PC-3 (cell line): Measurements from ENCODE around the gene ZSCAN31. TPM values are rescaled to one million over a fixed set of nuclear protein-coding genes. Genes with fewer than 3 reads are reported as not detected.

Experiments used
- ATAC-seq: fragments of 200-7000 bp; cut with Tn5 transposase; 2 replicates; pipeline ENCODE4 v1.9.1; 2020; ENCODE audit warnings: mild to moderate bottlenecking, moderate library complexity
- BruUV-seq: library from RNA; stranded (reverse); fragments of 400-500 nt; replicated peaks from 2 replicates; lab custom pipeline; 2021; lab: Mats Ljungman, UMichigan
- CTCF ChIA-PET: fragments of 300-600 bp; sonication (Branson Sonifier 250); formaldehyde crosslinking; loops from one replicate; lab custom pipeline; 2022; ENCODE audit warnings: antibody characterized with exemption; lab: Charles Lee
- POLR2A ChIA-PET: fragments of 300-600 bp; sonication (Branson Sonifier 250); formaldehyde crosslinking; loops from one replicate; lab custom pipeline; 2022; ENCODE audit warnings: antibody characterized with exemption; ENCODE audit not compliant: unreplicated experiment; lab: Charles Lee
- DNase-seq: peaks from one replicate; pipeline ENCODE4 v3.0.0-alpha.2; 2015
- H2AFZ ChIP-seq: fragments of 300-600 bp; sonication (generic); 2 replicates; pipeline ENCODE4 v1.6.0; 2016; ENCODE audit warnings: antibody characterized with exemption, low read length
- H3F3A ChIP-seq: fragments of 300-600 bp; sonication (generic); one replicate; pipeline ENCODE4 v1.6.0; 2017; ENCODE audit warnings: antibody characterized with exemption, low read length, control low read depth, mild to moderate bottlenecking; ENCODE audit not compliant: unreplicated experiment
- H3K27ac ChIP-seq: fragments of 300-600 bp; sonication (generic); 2 replicates; pipeline ENCODE4 v1.5.1; 2016; ENCODE audit warnings: mild to moderate bottlenecking, low read length
- H3K27me3 ChIP-seq: fragments of 300-600 bp; sonication (generic); 2 replicates; pipeline ENCODE4 v1.6.1; 2016; ENCODE audit warnings: low read length, mixed read lengths
- H3K36me3 ChIP-seq: fragments of 300-600 bp; sonication (generic); 2 replicates; pipeline ENCODE4 v1.6.1; 2016; ENCODE audit warnings: low read depth, mixed run types, low read length, mixed read lengths
- H3K4me1 ChIP-seq: fragments of 300-600 bp; sonication (generic); 2 replicates; pipeline ENCODE4 v1.5.1; 2016; ENCODE audit warnings: low read length; ENCODE audit not compliant: insufficient read depth
- H3K4me2 ChIP-seq: fragments of 300-600 bp; sonication (generic); 2 replicates; pipeline ENCODE4 v1.6.0; 2016; ENCODE audit warnings: low read length
- H3K4me3 ChIP-seq: fragments of 300-600 bp; sonication (generic); 2 replicates; pipeline ENCODE4 v1.5.1; 2016; ENCODE audit warnings: mild to moderate bottlenecking, low read length, mixed read lengths
- H3K79me2 ChIP-seq: fragments of 300-600 bp; sonication (generic); 2 replicates; pipeline ENCODE4 v1.6.1; 2017; ENCODE audit warnings: low read length, mixed read lengths
- H3K9ac ChIP-seq: fragments of 300-600 bp; sonication (generic); 2 replicates; pipeline ENCODE4 v1.6.0; 2016; ENCODE audit warnings: mild to moderate bottlenecking, low read length
- H3K9me2 ChIP-seq: fragments of 300-600 bp; sonication (generic); replicated peaks from 2 replicates; pipeline ENCODE4 v1.6.1; 2016; ENCODE audit warnings: mixed run types, low read length, mixed read lengths
- H3K9me3 ChIP-seq: fragments of 300-600 bp; sonication (generic); 2 replicates; pipeline ENCODE4 v1.6.1; 2016; ENCODE audit warnings: low read length, mixed read lengths
- H4K20me1 ChIP-seq: fragments of 300-600 bp; sonication (generic); 2 replicates; pipeline ENCODE4 v1.6.1; 2016; ENCODE audit warnings: low read length, mixed read lengths
- EZH2 ChIP-seq: fragments of 300-600 bp; sonication (generic); IDR thresholded peaks from one replicate; pipeline ENCODE4 v1.6.1; 2017; ENCODE audit warnings: antibody characterized with exemption, mild to moderate bottlenecking, low read length; ENCODE audit not compliant: unreplicated experiment
- EZH2phosphoT487 ChIP-seq: fragments of 300-600 bp; sonication (generic); IDR thresholded peaks from 2 replicates; pipeline ENCODE4 v1.6.1; 2018; ENCODE audit warnings: mild to moderate bottlenecking, antibody characterized with exemption, low read length, borderline replicate concordance
- intact Hi-C: fragments of 100-400 bp; cut with micrococcal nuclease; formaldehyde crosslinking; loops from 2 replicates; pipeline ENCODE4 v1.9.0; 2023
- total RNA-seq: library from RNA; depleted of rRNA; stranded (reverse); fragments of >200 nt; gene quantifications from 2 replicates; pipeline ENCODE4 v1.2.3, GENCODE V29; 2014
- TF ChIP-seq, protein P1 (sequence below): fragments of 300-600 bp; sonication (generic); conservative IDR thresholded peaks from 2 replicates; pipeline ENCODE4 v1.5.1; 2017; ENCODE audit warnings: antibody characterized with exemption, low read depth, mild to moderate bottlenecking, low read length

The ZSCAN31 gene
- total RNA-seq, 1 experiment from 2014 or later: 16.9 TPM

DNA sequence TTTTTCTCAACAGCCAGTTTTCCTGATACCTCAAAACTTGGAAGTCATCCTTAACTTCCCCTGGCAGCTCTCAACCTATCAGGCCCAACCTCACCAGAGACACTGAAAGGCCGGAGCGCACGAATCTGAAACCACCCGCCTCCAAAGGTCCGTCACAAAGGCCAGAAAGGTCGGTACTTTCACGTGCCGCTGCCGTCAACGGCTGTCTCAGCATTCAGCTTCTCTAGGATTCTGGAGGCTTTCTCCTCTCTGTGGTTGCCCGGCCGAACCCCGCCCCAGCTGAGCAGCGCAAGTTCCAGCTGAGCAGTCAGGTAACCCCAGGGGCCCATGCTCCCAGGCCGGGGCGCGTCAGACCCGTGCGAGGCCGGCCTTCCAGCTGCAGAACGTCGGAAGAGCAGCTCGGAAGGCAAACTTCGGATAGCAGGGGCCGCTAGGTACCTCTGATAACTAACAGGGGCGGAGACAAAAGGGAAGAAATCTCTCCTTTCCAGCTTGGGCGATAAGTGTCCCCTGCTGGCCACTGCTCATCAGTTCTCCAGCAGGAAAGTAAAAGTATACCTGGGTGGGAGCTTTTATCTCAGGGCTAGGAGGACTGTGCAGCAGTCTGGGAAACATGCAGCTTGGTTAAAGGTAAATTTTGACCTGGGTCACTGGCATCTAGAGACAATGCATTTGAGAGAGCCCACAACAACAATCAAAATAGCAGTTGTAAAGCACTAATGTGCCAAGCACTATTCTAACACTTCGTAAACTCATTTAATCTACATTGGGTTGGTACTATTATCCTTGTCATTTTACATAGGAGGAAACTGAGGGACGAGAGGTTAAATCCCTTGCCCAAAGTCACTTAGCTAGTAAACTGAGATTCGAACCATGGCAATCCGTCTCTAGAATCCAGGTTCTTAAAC, 47.5 kb upstream of the ZSCAN31 start:
- Histone ChIP-seq H3K4me2 (peak overlapping the region; percentile 85), H3K9me2 (no peaks in the 10 kb centered on the region), H2AFZ (peak overlapping the region; percentile 91), H3K27ac (peak overlapping the region; percentile 38), H3K4me3 (peak overlapping the region; percentile 78), H3F3A (no peaks in the 10 kb centered on the region), H3K79me2 (no peaks in the 10 kb centered on the region), H3K36me3 (peaks cover 5% of the 10 kb centered on the region; the same call in 1 of the 2 replicates), H3K27me3 (no peaks in the 10 kb centered on the region), H4K20me1 (no peaks in the 10 kb centered on the region), H3K9me3 (no peaks in the 10 kb centered on the region), H3K4me1 (peaks cover 12% of the 10 kb centered on the region), H3K9ac (peak overlapping the region; percentile 58)
- intact Hi-C loops: loop anchor here (1.0 to 5.0 kb wide), 3 partner anchors 48 to 259 kb away; partner anchors contain the start of gene ZSCAN16
- peak; percentile 89 for DNase-seq
- CTCF ChIA-PET: interaction anchor here (0.7 to 1.4 kb wide), 6 partner anchors 27 to 279 kb away, joined by 3 to 13 read pairs (median 4); partner anchors contain the start of gene ZSCAN26
- POLR2A ChIA-PET: interaction anchor here (0.6 kb wide), 1 partner anchor 34 kb away, joined by 3 read pairs; no protein-coding TSS in a partner anchor
- TF ChIP-seq, protein P1, sequence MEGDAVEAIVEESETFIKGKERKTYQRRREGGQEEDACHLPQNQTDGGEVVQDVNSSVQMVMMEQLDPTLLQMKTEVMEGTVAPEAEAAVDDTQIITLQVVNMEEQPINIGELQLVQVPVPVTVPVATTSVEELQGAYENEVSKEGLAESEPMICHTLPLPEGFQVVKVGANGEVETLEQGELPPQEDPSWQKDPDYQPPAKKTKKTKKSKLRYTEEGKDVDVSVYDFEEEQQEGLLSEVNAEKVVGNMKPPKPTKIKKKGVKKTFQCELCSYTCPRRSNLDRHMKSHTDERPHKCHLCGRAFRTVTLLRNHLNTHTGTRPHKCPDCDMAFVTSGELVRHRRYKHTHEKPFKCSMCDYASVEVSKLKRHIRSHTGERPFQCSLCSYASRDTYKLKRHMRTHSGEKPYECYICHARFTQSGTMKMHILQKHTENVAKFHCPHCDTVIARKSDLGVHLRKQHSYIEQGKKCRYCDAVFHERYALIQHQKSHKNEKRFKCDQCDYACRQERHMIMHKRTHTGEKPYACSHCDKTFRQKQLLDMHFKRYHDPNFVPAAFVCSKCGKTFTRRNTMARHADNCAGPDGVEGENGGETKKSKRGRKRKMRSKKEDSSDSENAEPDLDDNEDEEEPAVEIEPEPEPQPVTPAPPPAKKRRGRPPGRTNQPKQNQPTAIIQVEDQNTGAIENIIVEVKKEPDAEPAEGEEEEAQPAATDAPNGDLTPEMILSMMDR: peak; percentile 80
- no peak for TF ChIP-seq EZH2
- peak; percentile 93 for ATAC-seq
- BruUV-seq: no TSS peak

DNA sequence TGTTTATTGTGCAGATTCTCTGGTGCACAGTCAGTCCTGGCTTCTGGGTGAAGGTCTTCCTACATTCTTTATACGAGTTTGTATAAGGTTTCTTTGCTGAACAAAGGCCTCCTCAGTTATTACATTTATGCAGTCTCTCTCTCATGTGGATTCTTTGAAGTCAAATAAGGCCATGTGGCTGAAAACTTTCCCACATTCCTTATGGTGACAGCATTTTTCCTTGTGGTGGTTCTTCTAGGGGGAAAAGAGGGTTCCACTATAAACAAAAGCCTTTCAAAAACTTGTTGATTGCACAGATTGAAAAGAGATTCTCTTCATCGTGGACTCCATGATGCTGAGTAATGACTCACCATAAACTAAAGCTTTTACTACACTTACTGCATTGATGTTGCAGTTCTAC, 44.4 kb upstream of the ZSCAN31 start:
- TF ChIP-seq, protein P1: no peak
- TF ChIP-seq EZH2: no peak
- Histone ChIP-seq H3K27me3 (no peaks in the 10 kb centered on the region), H3K27ac (no peak overlapping the region), H3K36me3 (peaks cover 5% of the 10 kb centered on the region; the same call in 1 of the 2 replicates), H3F3A (no peaks in the 10 kb centered on the region), H3K9ac (no peak overlapping the region), H3K79me2 (no peaks in the 10 kb centered on the region), H3K4me3 (no peak overlapping the region), H3K4me1 (peaks cover 12% of the 10 kb centered on the region), H3K9me3 (no peaks in the 10 kb centered on the region), H4K20me1 (no peaks in the 10 kb centered on the region), H3K4me2 (no peak overlapping the region), H3K9me2 (no peaks in the 10 kb centered on the region), H2AFZ (no peak overlapping the region)
- DNase-seq (no peak), ATAC-seq (no peak)
- intact Hi-C loops: loop anchor here (5.0 kb wide), 1 partner anchor 162 kb away; no protein-coding TSS in a partner anchor
- ChIA-PET POLR2A (no interaction called here), CTCF (no interaction called here)
- no TSS peak for BruUV-seq

DNA sequence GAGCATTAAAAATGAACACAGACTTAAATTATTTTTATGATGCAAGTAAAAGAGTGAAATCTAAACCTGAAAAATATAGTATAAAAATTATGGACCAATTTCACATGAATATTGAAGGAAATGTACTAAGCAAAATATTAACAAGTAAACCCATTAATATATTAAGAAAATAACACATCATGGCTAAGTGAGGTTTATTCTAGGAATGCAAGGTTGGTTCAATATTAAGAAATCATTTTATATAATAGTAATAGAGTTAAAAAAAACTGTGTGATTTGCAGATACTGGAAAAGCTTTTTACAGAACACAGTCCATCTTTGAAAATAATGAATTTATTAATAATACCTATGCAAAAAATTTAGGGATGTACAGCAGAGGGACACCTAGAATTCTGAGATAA, 42.7 kb upstream of the ZSCAN31 start:
- H3K4me2 ChIP-seq: no peak overlapping the region
- intact Hi-C loops: no loop called here
- H3K36me3 ChIP-seq: peaks cover 5% of the 10 kb centered on the region; the same call in 1 of the 2 replicates
- ChIA-PET POLR2A (no interaction called here), CTCF (no interaction called here)
- no peaks in the 10 kb centered on the region for H3K9me2 ChIP-seq
- no peaks in the 10 kb centered on the region for H3K79me2 ChIP-seq
- DNase-seq (no peak), ATAC-seq (no peak)
- peaks cover 9% of the 10 kb centered on the region for H3K4me1 ChIP-seq
- H3K27me3 ChIP-seq: no peaks in the 10 kb centered on the region
- H4K20me1 ChIP-seq: no peaks in the 10 kb centered on the region
- no TSS peak for BruUV-seq
- H3K27ac ChIP-seq: no peak overlapping the region
- H3F3A ChIP-seq: no peaks in the 10 kb centered on the region
- H3K9me3 ChIP-seq: no peaks in the 10 kb centered on the region
- TF ChIP-seq EZH2 (no peak), EZH2phosphoT487 (no peak)
- TF ChIP-seq, protein P1: no peak
- no peak overlapping the region for H3K4me3 ChIP-seq
- H3K9ac ChIP-seq: no peak overlapping the region
- no peak overlapping the region for H2AFZ ChIP-seq
